HG03378 (cell line): ENCODE results near the gene DNAJB8.

Source experiments
- ATAC-seq: cut with Tn5 transposase; IDR thresholded peaks from one replicate; pipeline ENCODE4 v1.9.1; 2021; ENCODE audit warnings: mild to moderate bottlenecking, moderate library complexity; ENCODE audit not compliant: unreplicated experiment

Gene DNAJB8

GRCh38 chr3:128466840-128467541 lies at the start of gene DNAJB8:
DNAJB8 (minus strand) TSS chr3:128466890; CDS start chr3:128463245, 3,645 bp downstream.
- ATAC-seq = no peak

- no peak for ATAC-seq
These were observed 49.3 kb upstream of the DNAJB8 start for GRCh38 chr3:128515967-128516366.

GRCh38 chr3:128508852-128509251 lies 42.2 kb upstream of the DNAJB8 start:
- ATAC-seq = no peak

- ATAC-seq = no peak
These were observed 40.1 kb upstream of the DNAJB8 start for GRCh38 chr3:128506754-128507153.

DNA sequence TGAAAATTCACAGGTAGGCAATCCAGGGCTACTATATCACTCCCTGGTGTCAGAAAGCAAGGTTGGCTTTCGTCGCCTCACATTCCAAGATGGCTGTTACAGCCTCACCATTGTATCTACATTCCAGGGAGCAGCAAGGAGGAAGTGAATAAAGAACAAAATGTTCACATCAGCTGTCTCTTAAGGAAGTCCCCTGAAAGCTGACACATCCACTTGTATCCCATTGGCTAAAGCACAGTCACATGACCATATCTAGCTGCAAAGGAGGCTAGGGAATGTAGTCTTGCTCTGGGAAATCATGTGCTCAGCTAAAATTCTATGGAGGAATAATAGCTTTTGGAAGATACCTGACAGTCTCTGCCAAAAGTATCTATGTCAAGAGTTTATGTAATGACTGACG lies 39.1 kb upstream of the DNAJB8 start:
- ATAC-seq = no peak

GRCh38 chr3:128504963-128505730 lies 38.5 kb upstream of the DNAJB8 start:
- ATAC-seq = no peak

- ATAC-seq = no peak
These were observed 37.8 kb upstream of the DNAJB8 start for GRCh38 chr3:128504533-128504915.

DNA sequence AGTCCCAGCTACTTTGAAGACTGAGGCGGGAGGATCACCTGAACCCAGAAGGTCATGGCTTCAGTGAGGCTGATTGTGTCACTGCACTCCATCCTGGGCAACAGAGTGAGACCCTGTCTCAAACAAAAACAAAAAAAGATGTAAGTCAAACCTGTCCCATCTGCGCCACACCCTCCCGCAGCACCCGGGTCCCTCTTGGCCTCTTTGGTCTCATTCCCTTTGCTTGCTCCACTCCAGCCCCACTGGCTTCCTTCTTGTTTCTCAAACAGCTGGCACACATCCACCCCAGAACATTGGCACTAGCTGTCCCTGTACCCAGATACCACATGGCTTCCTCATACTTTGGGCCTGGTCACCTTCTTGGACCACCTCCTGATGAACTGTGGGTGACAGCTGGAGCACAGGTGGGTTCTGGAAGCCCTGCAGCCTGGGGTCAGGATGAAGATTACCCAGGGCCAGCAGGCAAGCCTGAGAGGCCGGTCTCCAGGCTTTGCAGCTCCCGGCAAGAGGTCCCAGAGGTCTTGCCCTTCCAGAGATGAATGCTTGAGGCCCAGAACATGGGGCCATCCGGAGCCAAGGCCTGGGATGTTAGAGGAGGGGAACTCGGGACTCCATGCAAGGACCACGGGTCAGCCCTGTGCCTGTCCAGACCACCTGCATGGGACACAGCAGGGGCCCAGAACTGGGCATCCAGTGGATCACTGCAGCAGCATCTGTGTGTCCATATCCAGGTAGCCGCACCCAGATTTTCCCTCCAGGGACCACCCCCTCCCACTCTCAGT lies 37.3 kb upstream of the DNAJB8 start:
- ATAC-seq = no peak

- no peak for ATAC-seq
These were observed 36.5 kb upstream of the DNAJB8 start for GRCh38 chr3:128503164-128503651.

DNA sequence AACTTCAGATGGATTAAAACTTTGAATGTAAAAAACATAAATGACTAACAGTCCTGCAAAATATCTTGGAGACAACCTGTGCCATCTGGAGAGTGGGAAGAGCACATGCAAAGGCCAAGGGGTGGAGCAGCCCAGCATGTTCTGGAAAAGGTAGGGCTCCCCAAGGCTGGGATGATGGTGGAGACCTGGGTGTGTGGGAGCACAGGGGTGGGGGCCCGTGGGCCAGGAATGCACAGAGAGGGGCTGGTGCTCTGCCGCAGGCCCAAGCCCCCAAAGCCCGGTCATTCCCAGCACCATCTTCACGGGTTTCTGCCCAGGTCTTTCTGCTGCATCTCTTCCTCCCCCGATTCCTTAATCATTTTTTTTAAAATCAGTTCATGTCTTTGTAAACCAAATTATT lies 36.0 kb upstream of the DNAJB8 start:
- ATAC-seq = no peak

DNA sequence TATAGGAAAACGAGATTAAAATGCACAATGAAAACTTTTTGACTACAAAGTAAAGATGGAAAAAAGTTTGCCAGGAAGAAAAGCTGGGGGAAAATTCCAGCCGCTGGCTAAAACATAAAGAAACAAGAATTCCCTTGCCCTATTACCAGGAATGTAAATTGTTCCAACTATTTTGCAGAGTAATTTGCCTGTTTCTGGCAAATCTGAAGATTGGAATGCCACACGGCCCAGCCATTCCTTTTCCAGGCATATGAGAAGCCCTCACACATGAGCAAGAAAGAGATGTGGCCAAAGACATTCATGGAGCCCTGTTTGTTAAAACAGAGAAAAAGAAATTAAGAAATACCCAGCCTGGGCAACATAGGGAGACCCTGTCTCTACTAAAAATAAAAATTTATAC lies 34.7 kb upstream of the DNAJB8 start:
- no peak for ATAC-seq

- ATAC-seq = no peak
These were observed 33.9 kb upstream of the DNAJB8 start for GRCh38 chr3:128500556-128500955.

GRCh38 chr3:128499724-128500275 lies 33.1 kb upstream of the DNAJB8 start:
- no peak for ATAC-seq

- no peak for ATAC-seq
These were observed 32.3 kb upstream of the DNAJB8 start for GRCh38 chr3:128498901-128499530.

DNA sequence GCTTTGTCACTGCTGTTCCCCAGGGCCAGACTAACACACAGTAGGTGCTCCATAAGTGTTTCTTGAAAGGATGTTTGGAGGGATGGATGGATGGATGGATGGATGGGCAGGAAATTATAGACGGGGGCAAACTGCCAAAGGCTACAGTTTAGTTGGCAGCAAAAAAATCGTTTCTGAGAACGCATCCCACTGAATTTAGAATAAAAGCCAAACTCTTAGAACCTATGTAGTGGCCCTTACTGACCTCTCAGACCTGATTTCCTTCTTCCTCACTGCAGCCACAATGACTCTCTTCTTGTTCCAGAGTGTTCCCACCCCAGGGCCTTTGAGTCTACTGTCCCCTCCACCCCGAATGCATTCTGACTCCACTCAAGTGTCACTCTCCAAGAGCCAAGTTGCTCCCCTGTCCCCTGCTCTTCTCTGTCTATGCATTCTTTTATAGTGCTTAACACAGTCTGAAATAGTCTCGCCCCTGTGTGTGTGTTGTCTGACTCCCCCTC lies 31.5 kb upstream of the DNAJB8 start:
- no peak for ATAC-seq

- ATAC-seq = no peak
These were observed 30.8 kb upstream of the DNAJB8 start for GRCh38 chr3:128497305-128498126.

DNA sequence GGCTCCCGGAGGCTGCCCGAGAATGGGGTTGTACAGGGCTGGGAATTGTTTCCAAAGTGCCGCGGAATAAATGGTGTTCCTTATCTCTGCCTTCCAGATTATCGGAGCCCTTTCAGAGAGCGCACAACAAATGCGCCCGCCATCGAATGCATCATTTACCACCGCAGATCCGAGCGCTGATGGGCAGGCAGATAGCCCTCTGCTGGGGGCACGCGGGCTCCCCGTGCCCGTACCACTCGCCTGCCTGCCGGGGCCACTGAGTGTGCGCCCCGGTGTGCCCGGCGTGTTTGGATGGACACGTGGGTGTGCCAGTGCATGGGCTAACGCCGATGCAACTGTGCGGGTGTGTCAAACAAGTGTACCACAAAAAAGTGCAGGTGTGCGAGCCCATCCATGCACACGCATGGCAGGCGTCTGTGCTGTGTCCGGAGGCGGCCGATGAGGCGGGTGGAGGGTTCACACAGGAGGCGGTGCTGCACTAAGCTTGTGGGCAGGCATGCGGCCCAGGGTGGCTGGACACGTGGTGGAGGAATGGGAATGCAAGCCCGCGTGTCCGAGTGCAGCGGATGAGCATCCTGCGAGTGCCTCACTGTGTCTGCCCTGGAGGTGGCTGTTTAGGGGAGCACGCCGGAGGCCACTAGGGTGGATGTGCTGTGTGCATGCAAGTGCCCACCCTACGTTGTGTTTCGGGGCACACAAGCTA lies 30.1 kb upstream of the DNAJB8 start:
- no peak for ATAC-seq

DNA sequence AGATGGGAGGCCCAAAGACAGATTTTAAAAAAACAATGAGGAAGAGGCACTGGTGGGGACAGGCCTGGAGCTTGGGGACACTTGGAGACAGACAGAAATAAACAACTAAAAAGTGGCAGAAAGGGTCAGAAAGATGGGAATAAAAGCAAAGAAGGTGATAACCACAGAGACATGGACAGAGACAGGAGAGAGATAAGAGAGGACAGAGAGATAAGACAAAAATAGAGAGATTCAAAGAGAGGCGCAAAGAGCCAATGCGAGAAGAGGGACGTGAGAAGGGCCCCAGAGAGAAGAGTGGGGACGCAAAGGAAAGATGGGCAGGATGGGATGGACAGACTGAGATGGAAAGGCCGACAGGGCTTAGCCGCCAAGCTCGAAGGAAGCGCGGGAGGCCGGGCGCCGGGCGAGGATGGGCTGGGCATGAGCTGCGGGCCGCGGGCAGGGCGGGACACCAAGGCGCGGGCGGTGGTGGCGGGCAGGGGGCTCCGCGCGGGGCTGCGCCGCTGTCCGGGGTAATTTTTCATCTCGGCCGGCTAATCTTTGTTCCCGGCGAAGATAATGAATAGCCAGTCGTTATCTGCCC lies 29.4 kb upstream of the DNAJB8 start:
- ATAC-seq = no peak
